HepG2 (cell line): ENCODE results near the gene ATP23. TPM values are rescaled to one million over a fixed set of nuclear protein-coding genes. Genes with fewer than 3 reads are reported as not detected.
A peak's percentile ranks its signal among the peaks of the same experiment; 100 is the strongest.

Experiments
- AGO1 ChIP-seq: fragments of 200-400 bp; formaldehyde crosslinking; IDR thresholded peaks from 2 replicates; pipeline ENCODE4 v1.6.1; 2017; ENCODE audit warnings: mild to moderate bottlenecking, low read depth, low read length, moderate library complexity; ENCODE audit not compliant: poor library complexity, severe bottlenecking
- BCLAF1 ChIP-seq: fragments of 450-650 bp; IDR thresholded peaks from 2 replicates; pipeline ENCODE4 v1.6.1; 2017; ENCODE audit warnings: mild to moderate bottlenecking
- CREB1 ChIP-seq, 2 experiments: fragments of 450-650 bp in 1 of 2; IDR thresholded peaks; 2 replicates each; pipeline ENCODE4 v1.6.1; 2016 to 2017; ENCODE audit warnings: control low read depth in 1 of 2, mild to moderate bottlenecking in 1 of 2, missing compliant biosample characterization in 1 of 2, missing genetic modification characterization in 1 of 2
- FOXK1 ChIP-seq: sonication (generic); formaldehyde crosslinking; IDR thresholded peaks from 2 replicates; pipeline ENCODE4 v1.4.0; 2020; ENCODE audit warnings: low read depth, missing genetic modification reagents, borderline replicate concordance
- KLF12 ChIP-seq: sonication (generic); formaldehyde crosslinking; IDR thresholded peaks from 2 replicates; pipeline ENCODE4 v1.4.0; 2020; ENCODE audit warnings: missing genetic modification reagents, borderline replicate concordance
- MTF2 ChIP-seq: sonication (generic); formaldehyde crosslinking; IDR thresholded peaks from 2 replicates; pipeline ENCODE4 v1.5.0; 2020; ENCODE audit warnings: missing genetic modification reagents, borderline replicate concordance
- PRPF4 ChIP-seq: fragments of 200-400 bp; formaldehyde crosslinking; IDR thresholded peaks from 2 replicates; pipeline ENCODE4 v1.6.1; 2016; ENCODE audit warnings: low read length, low read depth; ENCODE audit not compliant: poor library complexity, severe bottlenecking
- ZBTB39 ChIP-seq: sonication (generic); formaldehyde crosslinking; IDR thresholded peaks from 2 replicates; pipeline ENCODE4 v1.5.0; 2020; ENCODE audit warnings: missing genetic modification reagents
- ZC3H4 ChIP-seq: sonication (generic); formaldehyde crosslinking; IDR thresholded peaks from 2 replicates; pipeline ENCODE4 v1.4.0; 2020; ENCODE audit warnings: missing genetic modification reagents, borderline replicate concordance
- ZNF251 ChIP-seq: sonication (generic); formaldehyde crosslinking; IDR thresholded peaks from 2 replicates; pipeline ENCODE4 v1.9.0; 2021; ENCODE audit warnings: mild to moderate bottlenecking, missing genetic modification reagents
- ZNF318 ChIP-seq: sonication (generic); formaldehyde crosslinking; IDR thresholded peaks from 2 replicates; pipeline ENCODE4 v1.4.0; 2020; ENCODE audit warnings: mild to moderate bottlenecking, missing genetic modification reagents
- ZNF362 ChIP-seq: sonication (generic); formaldehyde crosslinking; IDR thresholded peaks from 2 replicates; pipeline ENCODE4 v1.4.0; 2020; ENCODE audit warnings: missing genetic modification reagents, mild to moderate bottlenecking, borderline replicate concordance
- ZNF788 ChIP-seq: sonication (generic); formaldehyde crosslinking; IDR thresholded peaks from 2 replicates; pipeline ENCODE4 v1.5.0; 2020; ENCODE audit warnings: mild to moderate bottlenecking, missing genetic modification reagents, borderline replicate concordance
- polyA plus RNA-seq, 8 experiments: library from polyadenylated mRNA; depleted of rRNA in 3 of 8; stranded (reverse) in 7 of 8; unstranded in 1 of 8; fragments of >200 nt; fragmentation: Illumina TruSeq in 4 of 8; extraction: Trizol in 4 of 8; gene quantifications; 2 replicates each; pipeline versions ENCODE4 v1.2.1 to v1.2.3, GENCODE V29; 2011 to 2016; ENCODE audit warnings: low read depth in 4 of 8, missing spikeins in 1 of 8, mixed read lengths in 1 of 8; ENCODE audit not compliant: insufficient read depth in 1 of 8
- total RNA-seq, 5 experiments: library from RNA; depleted of rRNA; stranded (reverse); fragments of >200 nt; fragmentation: Illumina TruSeq; extraction: Trizol; gene quantifications; 2 replicates each; pipeline ENCODE4 v1.2.3, GENCODE V29; 2016; ENCODE audit warnings: low read depth in 1 of 5

Gene ATP23
- total and polyA plus RNA-seq, 2 of the 13 experiments (the other 11 are each of a cell fraction or from before 2014, with no cell fraction given): 12.1 to 14.7 TPM

- TF ChIP-seq ZNF788 (CRISPR knock-in tag) (peak; percentile 91; the same call in 1 of the 2 replicates), KLF12 (CRISPR knock-in tag) (no peak), ZBTB39 (CRISPR knock-in tag) (no peak), BCLAF1 (no peak), ZNF251 (CRISPR knock-in tag) (no peak), ZC3H4 (CRISPR knock-in tag) (0 out of 2 replicates have a peak, but pooled peaks have one; percentile 50), ZNF318 (CRISPR knock-in tag) (no peak), FOXK1 (CRISPR knock-in tag) (peak; percentile 58; the same call in 1 of the 2 replicates), ZNF362 (CRISPR knock-in tag) (no peak), PRPF4 (no peak), AGO1 (no peak), CREB1 (IDR thresholded peaks at IDR 0.05) (no peak), CREB1 (CRISPR knock-in tag; IDR thresholded peaks at IDR 0.05) (no peak), MTF2 (CRISPR knock-in tag) (no peak)
Measured at GRCh38 chr12:57941165-57941894, at the start of gene ATP23 (continued).
